Stimulated activated CD4-positive, alpha-beta T cell treated with anti-CD3 and anti-CD28 coated beads, Interleukin-4, amount 100 ng/mL, for 48 hours (primary cell): ENCODE measurements around the gene ZNF844.
"Not testable (repeated sequence)": the region's sequence is repeated elsewhere in the genome, so short reads cannot be mapped to it uniquely, and the experiment has no call there.

Source experiments
- DNase-seq, 2 donors: peaks; one replicate each; pipeline ENCODE4 v3.0.0-alpha.2; 2020; ENCODE audit warnings: low read depth in 2 of 2

Gene ZNF844

GRCh38 chr19:12092065-12092867 is 27.7 kb downstream of the ZNF844 start:
- peak; percentile 71 to 72 for DNase-seq

- no peak for DNase-seq
Measured at GRCh38 chr19:12092956-12093355, 28.4 kb downstream of the ZNF844 start.

GRCh38 chr19:12093777-12094176 is 29.2 kb downstream of the ZNF844 start:
- DNase-seq: no peak

- no peak for DNase-seq
Measured at GRCh38 chr19:12095111-12095790, 30.7 kb downstream of the ZNF844 start.

GRCh38 chr19:12098040-12098439 is 33.5 kb downstream of the ZNF844 start:
- DNase-seq: no peak

GRCh38 chr19:12103909-12104308 is 39.4 kb downstream of the ZNF844 start:
- DNase-seq: not testable (repeated sequence)

GRCh38 chr19:12111176-12111575 is 46.6 kb downstream of the ZNF844 start:
- DNase-seq: no peak

GRCh38 chr19:12111943-12112637 is 47.6 kb downstream of the ZNF844 start:
- DNase-seq: no peak

GRCh38 chr19:12112701-12113100 is 48.2 kb downstream of the ZNF844 start:
- peak in 1 of 2 donors; percentile 16 for DNase-seq

- DNase-seq: no peak
Measured at GRCh38 chr19:12113121-12113520, 48.6 kb downstream of the ZNF844 start.

- DNase-seq: no peak
Measured at GRCh38 chr19:12117201-12117970, 52.9 kb downstream of the ZNF844 start.

- DNase-seq: no peak
Measured at GRCh38 chr19:12126707-12127106, 62.2 kb downstream of the ZNF844 start.
